ENCODE data around the gene TNFRSF4.

GRCh38 chr1:1217621-1218523 is 3.9 kb upstream of the TNFRSF4 start:
- TF ChIP-seq ZNF274 (IDR thresholded peaks at IDR 0.05; ENCODE audit: low read depth, low read length) (no peak), SUZ12 (IDR thresholded peaks at IDR 0.05; ENCODE audit: extremely low read depth, insufficient read depth, insufficient read length) (no peak), YY1 (IDR thresholded peaks at IDR 0.05; ENCODE audit: insufficient read depth, insufficient read length) (no peak)
